K562 (cell line): ENCODE data around the gene TCF15. TPM values are rescaled to one million over a fixed set of nuclear protein-coding genes. Genes with fewer than 3 reads are reported as not detected.

Experiments
- ATAC-seq: fragments of 200-7000 bp; cut with Tn5 transposase; 3 replicates; pipeline ENCODE4 v1.9.1; 2020; ENCODE audit warnings: moderate library complexity
- BruUV-seq: library from RNA; stranded (reverse); fragments of 400-500 nt; replicated peaks from 2 replicates; lab custom pipeline; 2021; lab: Mats Ljungman, UMichigan
- CTCF ChIA-PET: fragments of 300-600 bp; formaldehyde crosslinking; extraction: SDS; loops from one replicate; lab custom pipeline; 2021; ENCODE audit warnings: low intra/inter-chr PET ratio; lab: Yijun Ruan, JAX
- POLR2A ChIA-PET: fragments of 300-600, 350-650 bp; sonication (Branson Sonifier 250); formaldehyde crosslinking; extraction: SDS; loops from one replicate; lab custom pipeline; 2021; ENCODE audit warnings: antibody characterized with exemption, inconsistent platforms; lab: Yijun Ruan, JAX
- DNase-seq, 4 experiments: peaks; one replicate each; pipeline versions ENCODE4 v3.0.0 to v3.0.0-alpha.2; 2011 to 2018; ENCODE audit warnings: low spot score in 3 of 4, mixed read lengths in 3 of 4; ENCODE audit errors: extremely low read depth in 1 of 4
- FAIRE-seq: peaks from 2 replicates; lab custom pipeline; 2011; peaks lifted over from hg19 to GRCh38; lab: Jason Lieb, UNC
- H2AFZ ChIP-seq: 2 replicates; pipeline ENCODE4 v1.6.0; 2011; ENCODE audit warnings: low read depth, low read length, control low read depth, inconsistent platforms
- H3K27ac ChIP-seq: fragments of 200-600 bp; 3 replicates; pipeline ENCODE4 v1.8.0; 2011; ENCODE audit warnings: low read depth, mild to moderate bottlenecking, control low read depth, inconsistent platforms, low read length, moderate library complexity, mixed read lengths; ENCODE audit errors: extremely low read depth
- H3K27me3 ChIP-seq, 2 experiments: fragments of 300-600 bp in 1 of 2; 2 replicates in 1 of 2; 3 replicates in 1 of 2; pipeline versions ENCODE4 v1.6.0 to v1.8.0; 2011; ENCODE audit warnings: inconsistent platforms in 2 of 2, low read length in 2 of 2, mild to moderate bottlenecking in 1 of 2, mixed read lengths in 1 of 2, moderate library complexity in 1 of 2; ENCODE audit not compliant: control insufficient read depth in 2 of 2, insufficient read depth in 2 of 2
- H3K36me3 ChIP-seq: fragments of 300-600 bp; 3 replicates; pipeline ENCODE4 v1.8.0; 2011; ENCODE audit warnings: mild to moderate bottlenecking, low read length, inconsistent platforms; ENCODE audit not compliant: control insufficient read depth, insufficient read depth
- H3K4me1 ChIP-seq, 2 experiments: fragments of 200-600 bp in 1 of 2; replicated peaks in 1 of 2; 2 replicates in 1 of 2; 3 replicates in 1 of 2; pipeline versions ENCODE4 v1.5.1 to v1.8.0; 2011; ENCODE audit warnings: inconsistent platforms in 2 of 2, low read length in 2 of 2, mild to moderate bottlenecking in 1 of 2, mixed read lengths in 1 of 2, moderate library complexity in 1 of 2; ENCODE audit not compliant: control insufficient read depth in 2 of 2, insufficient read depth in 2 of 2
- H3K4me2 ChIP-seq: 2 replicates; pipeline ENCODE4 v1.6.1; 2011; ENCODE audit warnings: low read length, control low read depth, inconsistent platforms, mixed read lengths; ENCODE audit not compliant: insufficient read depth
- H3K4me3 ChIP-seq: fragments of 200-600 bp; sonication (generic), shearing (Covaris generic); 2 replicates; pipeline ENCODE4 v1.5.1; 2016; ENCODE audit warnings: control low read depth, inconsistent platforms
- H3K79me2 ChIP-seq: fragments of 200-600 bp; 3 replicates; pipeline ENCODE4 v1.8.0; 2011; ENCODE audit warnings: low read length, inconsistent platforms; ENCODE audit not compliant: control insufficient read depth, insufficient read depth
- H3K9ac ChIP-seq, 2 experiments: 2 replicates each; pipeline versions ENCODE4 v1.6.0 to v1.6.1; 2011; ENCODE audit warnings: low read depth in 2 of 2, low read length in 2 of 2, control low read depth in 1 of 2, inconsistent platforms in 1 of 2, mild to moderate bottlenecking in 1 of 2, mixed read lengths in 1 of 2; ENCODE audit not compliant: insufficient read depth in 1 of 2
- H3K9me1 ChIP-seq: one replicate; pipeline ENCODE4 v1.6.0; 2011; ENCODE audit warnings: inconsistent platforms, mild to moderate bottlenecking, low read length, moderate library complexity; ENCODE audit not compliant: control insufficient read depth, insufficient read depth
- H3K9me3 ChIP-seq: replicated peaks from 2 replicates; pipeline ENCODE4 v1.5.1; 2011; ENCODE audit warnings: low read depth, low read length, inconsistent platforms; ENCODE audit not compliant: control insufficient read depth, insufficient read depth
- H4K20me1 ChIP-seq: replicated peaks from 2 replicates; pipeline ENCODE4 v1.6.1; 2011; ENCODE audit warnings: low read length, inconsistent platforms, mixed read lengths; ENCODE audit not compliant: control insufficient read depth, insufficient read depth
- ARID1B ChIP-seq: fragments of 450-650 bp; IDR thresholded peaks from 2 replicates; pipeline ENCODE4 v1.6.1; 2016; ENCODE audit warnings: antibody characterized with exemption, mild to moderate bottlenecking, inconsistent platforms
- ARID4B ChIP-seq: sonication (generic); formaldehyde crosslinking; IDR thresholded peaks from 2 replicates; pipeline ENCODE4 v1.8.0; 2022; ENCODE audit warnings: mild to moderate bottlenecking, missing genetic modification reagents
- DPF2 ChIP-seq: fragments of 450-650 bp; IDR thresholded peaks from 2 replicates; pipeline ENCODE4 v1.6.1; 2016
- HDAC8 ChIP-seq: fragments of 450-650 bp; IDR thresholded peaks from 2 replicates; pipeline ENCODE4 v1.6.1; 2016; ENCODE audit warnings: mild to moderate bottlenecking, missing genetic modification characterization, moderate library complexity, missing compliant biosample characterization
- HMBOX1 ChIP-seq: sonication (generic); IDR thresholded peaks from 2 replicates; pipeline ENCODE4 v1.6.1; 2016
- NCOA2 ChIP-seq, 2 experiments: fragments of 450-650 bp; IDR thresholded peaks; 2 replicates each; pipeline ENCODE4 v1.6.1; 2018; ENCODE audit warnings: mild to moderate bottlenecking in 2 of 2, moderate library complexity in 1 of 2; ENCODE audit not compliant: partially characterized antibody in 2 of 2
- RBM25 ChIP-seq: fragments of 200-400 bp; formaldehyde crosslinking; IDR thresholded peaks from 2 replicates; pipeline ENCODE4 v1.6.1; 2018; ENCODE audit warnings: low read length, low read depth, moderate library complexity; ENCODE audit not compliant: severe bottlenecking
- RFX7 ChIP-seq: fragments of 250-450 bp; sonication (Bioruptor Pico); IDR thresholded peaks from 2 replicates; pipeline ENCODE4 v1.5.1; 2021; ENCODE audit warnings: mild to moderate bottlenecking
- YY1 ChIP-seq, 3 experiments: IDR thresholded peaks; 2 replicates each; pipeline ENCODE4 v1.6.1; 2011; ENCODE audit warnings: low read length in 2 of 3, mild to moderate bottlenecking in 2 of 3, moderate library complexity in 2 of 3, borderline replicate concordance in 1 of 3, control low read depth in 1 of 3, low read depth in 1 of 3; ENCODE audit not compliant: insufficient read depth in 3 of 3, insufficient replicate concordance in 2 of 3, control insufficient read depth in 1 of 3, insufficient read length in 1 of 3; ENCODE audit errors: extremely low read depth in 1 of 3
- ZEB2 ChIP-seq: fragments of 450-650 bp; IDR thresholded peaks from 2 replicates; pipeline ENCODE4 v1.6.1; 2016
- ZKSCAN1 ChIP-seq: fragments of 150-350 bp; IDR thresholded peaks from 2 replicates; pipeline ENCODE4 v1.6.1; 2016; ENCODE audit warnings: low read depth, low read length
- ZNF263 ChIP-seq: sonication (generic); formaldehyde crosslinking; IDR thresholded peaks from 2 replicates; pipeline ENCODE4 v1.8.0; 2022; ENCODE audit warnings: mild to moderate bottlenecking, missing genetic modification reagents, borderline replicate concordance
- ZNF586 ChIP-seq: fragments of 450-650 bp; formaldehyde crosslinking; conservative IDR thresholded peaks from 2 replicates; pipeline ENCODE4 v1.4.0; 2020; ENCODE audit warnings: mild to moderate bottlenecking, moderate library complexity
- WGBS: fragments of 100-300 bp; shearing (Covaris generic); methylation state at CpG from one replicate; pipeline ENCODE4 v1.1.6; 2016; ENCODE audit warnings: low coverage, mixed read lengths; ENCODE audit not compliant: insufficient coverage; ENCODE audit errors: missing lambda C conversion rate; 5-methylcytosine and 5-hydroxymethylcytosine counted together
- in situ Hi-C: fragments of 300-500 bp; cut with MboI; formaldehyde crosslinking; loops from 4 replicates; pipeline ENCODE4 v1.15.0; 2018; ENCODE audit warnings: inconsistent platforms, mixed read lengths
- intact Hi-C: fragments of 100-400 bp; cut with micrococcal nuclease; formaldehyde crosslinking; loops from 2 replicates; pipeline ENCODE4 v1.14.2; 2022
- polyA plus RNA-seq, 8 experiments: library from polyadenylated mRNA; depleted of rRNA in 4 of 8; stranded (reverse) in 5 of 8; unstranded in 3 of 8; fragments of >200 nt; fragmentation: Nextera tagmentation in 2 of 8; fragmentation: Illumina TruSeq in 1 of 8; extraction: Ambion mirVana in 2 of 8; extraction: Trizol in 1 of 8; gene quantifications; 2 replicates each; pipeline versions ENCODE4 v1.2.1 to v1.2.3, GENCODE V29; 2011 to 2014; ENCODE audit warnings: inconsistent platforms in 1 of 8, missing spikeins in 1 of 8
- total RNA-seq, 7 experiments: library from RNA; depleted of rRNA in 6 of 7; stranded (reverse); fragments of >200 nt in 6 of 7; fragmentation: Illumina TruSeq in 2 of 7; extraction: Trizol in 2 of 7; gene quantifications; 2 replicates each; pipeline versions ENCODE4 v1.2.1 to v1.2.3, GENCODE V29; 2011 to 2021; ENCODE audit warnings: low replicate concordance in 1 of 7

Gene TCF15
- total and polyA plus RNA-seq, 9 of the 15 experiments (the other 6 are each of a cell fraction or from before 2014, with no cell fraction given): 0.04 to 5.0 (median 1.2) TPM

GRCh38 chr20:652615-653109 lies 42.6 kb upstream of the TCF15 start (continued):
- TF ChIP-seq YY1 (IDR thresholded peaks at IDR 0.05; ENCODE audit: borderline replicate concordance in 1 of 3, control insufficient read depth in 1 of 3, extremely low read depth in 1 of 3, insufficient read depth in 3 of 3, insufficient read length in 1 of 3, insufficient replicate concordance in 2 of 3, low read depth in 1 of 3, low read length in 2 of 3) (no peak), RBM25 (peak; percentile 66), NCOA2 (IDR thresholded peaks at IDR 0.05; ENCODE audit: partially characterized antibody in 2 of 2) (no peak), RFX7 (CRISPR knock-in tag) (no peak)

- H3K4me2 ChIP-seq: peak overlapping the region; percentile 96
- ATAC-seq: peak; percentile 36
- H3K4me1 ChIP-seq: peaks cover 39 to 43% of the 10 kb centered on the region in 2 experiments
- CTCF ChIA-PET: interaction anchor here (3.2 kb wide), 1 partner anchor 77 kb away, joined by 22 read pairs; no protein-coding TSS in a partner anchor
- H3K4me3 ChIP-seq: peak overlapping the region; percentile 70
- no peaks in the 10 kb centered on the region for H3K27me3 ChIP-seq
- WGBS: 11% methylated on average over 20 of the region's 20 CpGs
- H3K9me3 ChIP-seq: no peaks in the 10 kb centered on the region
- H3K79me2 ChIP-seq: peaks cover 49% of the 10 kb centered on the region
- POLR2A ChIA-PET: interaction anchor here (0.5 to 1.5 kb wide), 6 partner anchors 11 to 190 kb away, joined by 3 to 4 read pairs (median 4); partner anchors contain the start of gene TBC1D20
- H4K20me1 ChIP-seq: no peaks in the 10 kb centered on the region
- peaks cover 41% of the 10 kb centered on the region for H3K36me3 ChIP-seq
- H3K9me1 ChIP-seq: no peaks in the 10 kb centered on the region
- H3K9ac ChIP-seq: peak overlapping the region; percentile 97
- peak overlapping the region; percentile 71 for H2AFZ ChIP-seq
- H3K27ac ChIP-seq: peak overlapping the region; percentile 98
- FAIRE-seq: peak; percentile 75
- peak; percentile 27 to 78 (median 43) for DNase-seq
- intact Hi-C loops: loop anchor here (2.0 kb wide), 1 partner anchor 77 kb away; no protein-coding TSS in a partner anchor
- TSS peak; percentile 51 for BruUV-seq
- in situ Hi-C loops: loop anchor here (5.0 kb wide), 1 partner anchor 75 kb away; no protein-coding TSS in a partner anchor
- TF ChIP-seq ZNF586 (no peak), HMBOX1 (no peak), HDAC8 (tag) (no peak), ZNF263 (CRISPR knock-in tag) (0 out of 2 replicates have a peak, but pooled peaks have one; percentile 9), ARID1B (peak; percentile 26; the same call in 1 of the 2 replicates), ZKSCAN1 (no peak), DPF2 (peak; percentile 63), ARID4B (CRISPR knock-in tag) (peak; percentile 49), ZEB2 (no peak)
Observed at GRCh38 chr20:651713-652614, 41.9 kb upstream of the TCF15 start.
